Cardiac fibroblast (primary cell): ENCODE data around the gene GRM7.

Experiments used
- DNase-seq, 2 donors: peaks; one replicate each; pipeline versions ENCODE4 v3.0.0 to v3.0.0-alpha.2; 2010; ENCODE audit warnings: low read depth in 2 of 2
- H3K4me3 ChIP-seq, 2 donors: replicated peaks in 1 of 2; 1 replicate in 1 of 2; 2 replicates in 1 of 2; pipeline ENCODE4 v1.5.1; 2011; ENCODE audit warnings: low read depth in 2 of 2, low read length in 2 of 2, mild to moderate bottlenecking in 2 of 2, moderate library complexity in 1 of 2
- CTCF ChIP-seq: IDR thresholded peaks from one replicate; pipeline ENCODE4 v1.5.1; 2011; ENCODE audit warnings: low read depth, mild to moderate bottlenecking, low read length, inconsistent platforms

Gene GRM7

GRCh38 chr3:7700977-7701376, 840.1 kb downstream of the GRM7 start:
- no peak for TF ChIP-seq CTCF
- no peak for DNase-seq
- no peak overlapping the region for H3K4me3 ChIP-seq

GRCh38 chr3:7707187-7707586, 846.3 kb downstream of the GRM7 start:
- TF ChIP-seq CTCF: no peak
- no peak overlapping the region for H3K4me3 ChIP-seq
- DNase-seq: peak; percentile 16 to 80

- no peak overlapping the region for H3K4me3 ChIP-seq
- peak; percentile 26 to 29 for DNase-seq
- TF ChIP-seq CTCF: no peak
Observed at GRCh38 chr3:7709376-7710082, 848.6 kb downstream of the GRM7 start.

- DNase-seq: no peak
- H3K4me3 ChIP-seq: no peak overlapping the region
- TF ChIP-seq CTCF: no peak
Observed at GRCh38 chr3:7710284-7710683, 849.4 kb downstream of the GRM7 start.

- no peak overlapping the region for H3K4me3 ChIP-seq
- TF ChIP-seq CTCF: no peak
- DNase-seq: no peak
Observed at GRCh38 chr3:7713724-7714123, 852.8 kb downstream of the GRM7 start.

GRCh38 chr3:7720649-7721297, 859.9 kb downstream of the GRM7 start:
- TF ChIP-seq CTCF: no peak
- DNase-seq: no peak

GRCh38 chr3:7721869-7722268, 861.0 kb downstream of the GRM7 start:
- H3K4me3 ChIP-seq: no peak overlapping the region
- DNase-seq: no peak
- TF ChIP-seq CTCF: no peak

More at GRCh38 chr3:7720649-7721297, 859.9 kb downstream of the GRM7 start:
- H3K4me3 ChIP-seq: no peak overlapping the region
